ENCODE measurements around the gene KIF1A.

GRCh38 chr2:240780023-240780700 lies 39.9 kb downstream of the KIF1A start:
- TF ChIP-seq CTCF (IDR thresholded peaks at IDR 0.05; ENCODE audit: insufficient read depth, low read length): no peak
- TF ChIP-seq POLR2AphosphoS5 (IDR thresholded peaks at IDR 0.05; ENCODE audit: low read depth): no peak

Measured in HL-60 (cell line).